Lower leg skin (tissue), 3 donors: ENCODE results near the gene DEGS2.

Experiments used
- POLR2A ChIP-seq, 2 donors: fragments of 450-650 bp; IDR thresholded peaks; one replicate each; pipeline ENCODE4 v1.6.1; 2016 to 2017; ENCODE audit warnings: antibody characterized with exemption in 2 of 2, mild to moderate bottlenecking in 1 of 2, moderate library complexity in 1 of 2
- TF ChIP-seq, protein P1 (sequence below), 3 donors: fragments of 450-650 bp; IDR thresholded peaks; one replicate each; pipeline ENCODE4 v1.5.1; 2016; ENCODE audit warnings: antibody characterized with exemption in 3 of 3, mild to moderate bottlenecking in 3 of 3, moderate library complexity in 2 of 3

DNA sequence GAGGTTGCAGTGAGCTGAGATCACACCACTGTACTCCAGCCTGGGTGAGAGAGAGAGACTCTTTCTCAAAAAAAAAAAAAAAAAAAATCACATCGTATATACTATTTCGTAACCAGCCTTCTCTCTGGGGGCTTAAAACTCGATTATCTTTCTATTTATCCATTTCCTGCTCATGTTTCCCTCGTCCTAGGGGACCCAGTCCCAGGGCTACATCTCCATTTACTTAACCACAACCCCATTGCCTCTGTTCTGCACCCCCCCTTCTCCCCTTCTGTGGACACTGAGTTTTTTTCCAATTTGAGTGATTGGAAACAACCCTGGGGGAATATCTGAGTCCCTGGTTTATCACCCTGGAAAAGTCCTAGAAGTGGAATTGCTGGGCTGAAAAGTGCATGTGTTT, 43.3 kb upstream of the DEGS2 start:
- TF ChIP-seq, protein P1, sequence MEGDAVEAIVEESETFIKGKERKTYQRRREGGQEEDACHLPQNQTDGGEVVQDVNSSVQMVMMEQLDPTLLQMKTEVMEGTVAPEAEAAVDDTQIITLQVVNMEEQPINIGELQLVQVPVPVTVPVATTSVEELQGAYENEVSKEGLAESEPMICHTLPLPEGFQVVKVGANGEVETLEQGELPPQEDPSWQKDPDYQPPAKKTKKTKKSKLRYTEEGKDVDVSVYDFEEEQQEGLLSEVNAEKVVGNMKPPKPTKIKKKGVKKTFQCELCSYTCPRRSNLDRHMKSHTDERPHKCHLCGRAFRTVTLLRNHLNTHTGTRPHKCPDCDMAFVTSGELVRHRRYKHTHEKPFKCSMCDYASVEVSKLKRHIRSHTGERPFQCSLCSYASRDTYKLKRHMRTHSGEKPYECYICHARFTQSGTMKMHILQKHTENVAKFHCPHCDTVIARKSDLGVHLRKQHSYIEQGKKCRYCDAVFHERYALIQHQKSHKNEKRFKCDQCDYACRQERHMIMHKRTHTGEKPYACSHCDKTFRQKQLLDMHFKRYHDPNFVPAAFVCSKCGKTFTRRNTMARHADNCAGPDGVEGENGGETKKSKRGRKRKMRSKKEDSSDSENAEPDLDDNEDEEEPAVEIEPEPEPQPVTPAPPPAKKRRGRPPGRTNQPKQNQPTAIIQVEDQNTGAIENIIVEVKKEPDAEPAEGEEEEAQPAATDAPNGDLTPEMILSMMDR (IDR thresholded peaks at IDR 0.05) = no peak
- no peak for TF ChIP-seq POLR2A (IDR thresholded peaks at IDR 0.05)
